Gastrocnemius medialis (tissue), 4 donors: ENCODE data around the gene PRDM15. TPM values are rescaled to one million over a fixed set of nuclear protein-coding genes. Genes with fewer than 3 reads are reported as not detected.
A peak's percentile ranks its signal among the peaks of the same experiment; 100 is the strongest.

Experiments used
- ATAC-seq, 2 donors: fragments of 150-250 bp; one replicate each; pipeline ENCODE4 v1.9.1; 2016
- DNase-seq, 2 donors: peaks; one replicate each; pipeline ENCODE4 v3.0.0-alpha.2; 2019
- H3K27ac ChIP-seq, 4 donors: fragments of 200-600 bp; sonication (generic); 1 replicate in 1 of 4; 2 replicates in 3 of 4; pipeline ENCODE4 v1.5.1; 2016 to 2018; ENCODE audit warnings: mild to moderate bottlenecking in 2 of 4, moderate library complexity in 1 of 4
- H3K27me3 ChIP-seq, 3 donors: fragments of 200-600 bp; sonication (generic) in 2 of 3; 1 replicate in 1 of 3; 2 replicates in 2 of 3; pipeline versions ENCODE4 v1.5.1 to v1.6.0; 2016 to 2019; ENCODE audit warnings: mild to moderate bottlenecking in 1 of 3, moderate library complexity in 1 of 3
- H3K36me3 ChIP-seq, 2 donors: fragments of 200-600 bp; sonication (generic) in 1 of 2; one replicate each; pipeline ENCODE4 v1.5.1; 2017 to 2018
- H3K4me1 ChIP-seq, 2 donors: fragments of 200-600 bp; sonication (generic) in 1 of 2; one replicate each; pipeline ENCODE4 v1.5.1; 2016 to 2017; ENCODE audit warnings: mild to moderate bottlenecking in 2 of 2
- H3K4me3 ChIP-seq, 4 donors: fragments of 200-600 bp; sonication (generic) in 3 of 4; 1 replicate in 1 of 4; 2 replicates in 3 of 4; pipeline ENCODE4 v1.5.1; 2016 to 2019; ENCODE audit warnings: mild to moderate bottlenecking in 2 of 4
- H3K9me3 ChIP-seq, 3 donors: fragments of 200-600 bp; sonication (generic) in 2 of 3; 1 replicate in 1 of 3; 2 replicates in 2 of 3; pipeline ENCODE4 v1.5.1; 2016 to 2019
- CTCF ChIP-seq, 5 experiments: fragments of 450-650 bp in 3 of 5; fragments of 200-600 bp in 2 of 5; sonication (generic) in 2 of 5; IDR thresholded peaks in 4 of 5; conservative IDR thresholded peaks in 1 of 5; 1 replicate in 4 of 5; 2 replicates in 1 of 5; pipeline ENCODE4 v1.5.1; 2016 to 2019; ENCODE audit warnings: antibody characterized with exemption in 5 of 5, mild to moderate bottlenecking in 3 of 5, moderate library complexity in 3 of 5
- POLR2A ChIP-seq, 2 donors: fragments of 450-650 bp; IDR thresholded peaks; one replicate each; pipeline ENCODE4 v1.6.1; 2017; ENCODE audit warnings: antibody characterized with exemption in 2 of 2, mild to moderate bottlenecking in 2 of 2, moderate library complexity in 2 of 2
- in situ Hi-C, 4 donors: fragments of 200-750 bp; cut with MboI; loops; one replicate each; pipeline versions ENCODE4 v1.15.0 to v1.8.0; 2017; ENCODE audit warnings: low sequenced_read_pairs in 4 of 4
- intact Hi-C: fragments of 100-400 bp; cut with DNase I; formaldehyde crosslinking; loops from one replicate; pipeline ENCODE4 v1.15.1; 2023; ENCODE audit warnings: low total_unique reads
- total RNA-seq, 4 donors: library from RNA; depleted of rRNA; stranded (reverse); fragments of >200 nt; gene quantifications; one replicate each; pipeline versions ENCODE4 v1.1.0 to v1.2.3, GENCODE V29; 2016

Gene PRDM15
- total RNA-seq, 4 donors from 2014 or later: 4.4 to 13.6 (median 5.4) TPM

DNA sequence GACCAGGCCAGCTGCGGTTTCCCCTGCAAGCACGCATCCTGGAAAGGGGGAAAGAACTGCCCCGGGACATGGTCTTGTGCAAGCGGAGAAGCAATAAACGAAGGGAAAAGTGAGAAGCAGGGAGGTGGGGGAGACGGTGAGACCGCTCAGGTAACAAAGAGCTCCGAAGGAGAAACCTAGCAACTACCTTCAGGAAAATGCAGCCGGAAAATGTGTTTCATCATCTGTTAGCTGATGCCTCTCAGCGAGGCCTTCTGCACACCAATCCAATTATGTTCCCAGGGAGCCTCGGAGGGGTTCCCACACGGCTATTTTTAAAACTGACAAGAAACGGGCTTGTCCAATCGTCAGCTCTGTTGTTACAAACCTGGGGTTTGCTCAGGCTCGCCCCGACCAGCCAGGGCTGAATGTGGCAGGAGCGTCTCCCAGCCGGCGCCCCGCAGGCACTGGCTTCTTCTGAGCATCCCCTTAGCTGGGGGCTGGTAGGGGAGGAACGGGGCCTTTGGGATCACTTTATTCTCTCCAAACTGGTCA is 115.7 kb downstream of the PRDM15 start:
- Histone ChIP-seq H3K4me1 (peaks cover 10 to 17% of the 10 kb centered on the region in 2 donors), H3K9me3 (no peaks in the 10 kb centered on the region), H3K4me3 (no peak overlapping the region), H3K27me3 (peaks cover 55 to 60% (median 56%) of the 10 kb centered on the region in 3 donors), H3K36me3 (no peaks in the 10 kb centered on the region), H3K27ac (no peak overlapping the region)
- TF ChIP-seq CTCF (IDR thresholded peaks at IDR 0.05 in 4 of 5, conservative IDR thresholded peaks at IDR 0.05 in 1 of 5): no peak
- in situ Hi-C loops (loop anchor here in 1 of 4 donors (25.0 kb wide), 1 partner anchor 101 kb away; no protein-coding TSS in a partner anchor), intact Hi-C loops (no loop called here)
- ATAC-seq (no peak), DNase-seq (no peak)

- in situ Hi-C loops (loop anchor here in 1 of 4 donors (25.0 kb wide), 1 partner anchor 100 kb away; no protein-coding TSS in a partner anchor), intact Hi-C loops (no loop called here)
- ATAC-seq: no peak
- no peaks in the 10 kb centered on the region for H3K36me3 ChIP-seq
- H3K9me3 ChIP-seq: no peaks in the 10 kb centered on the region
- no peak overlapping the region for H3K27ac ChIP-seq
- H3K4me3 ChIP-seq: no peak overlapping the region
- DNase-seq: no peak
- peaks cover 4 to 10% of the 10 kb centered on the region in 2 donors for H3K4me1 ChIP-seq
- no peak for TF ChIP-seq POLR2A (IDR thresholded peaks at IDR 0.05)
- no peak for TF ChIP-seq CTCF (IDR thresholded peaks at IDR 0.05 in 4 of 5, conservative IDR thresholded peaks at IDR 0.05 in 1 of 5)
- H3K27me3 ChIP-seq: peaks cover 48 to 53% (median 49%) of the 10 kb centered on the region in 3 donors
These were observed 116.4 kb downstream of the PRDM15 start for GRCh38 chr21:41762753-41763152.

- intact Hi-C loops (no loop called here), in situ Hi-C loops (loop anchor here in 1 of 4 donors (25.0 kb wide), 1 partner anchor 100 kb away; no protein-coding TSS in a partner anchor)
- Histone ChIP-seq H3K27ac (no peak overlapping the region), H3K4me3 (peak overlapping the region; percentile 12 to 36 (median 30)), H3K27me3 (peaks cover 42 to 47% (median 42%) of the 10 kb centered on the region in 3 donors), H3K36me3 (no peaks in the 10 kb centered on the region), H3K9me3 (no peaks in the 10 kb centered on the region), H3K4me1 (peaks cover 3 to 7% of the 10 kb centered on the region in 2 donors)
- TF ChIP-seq CTCF (IDR thresholded peaks at IDR 0.05 in 4 of 5, conservative IDR thresholded peaks at IDR 0.05 in 1 of 5) (no peak), POLR2A (IDR thresholded peaks at IDR 0.05) (no peak)
- no peak for ATAC-seq
- peak in 1 of 2 donors; percentile 24 for DNase-seq
These were observed 117.1 kb downstream of the PRDM15 start for GRCh38 chr21:41761934-41762635.

DNA sequence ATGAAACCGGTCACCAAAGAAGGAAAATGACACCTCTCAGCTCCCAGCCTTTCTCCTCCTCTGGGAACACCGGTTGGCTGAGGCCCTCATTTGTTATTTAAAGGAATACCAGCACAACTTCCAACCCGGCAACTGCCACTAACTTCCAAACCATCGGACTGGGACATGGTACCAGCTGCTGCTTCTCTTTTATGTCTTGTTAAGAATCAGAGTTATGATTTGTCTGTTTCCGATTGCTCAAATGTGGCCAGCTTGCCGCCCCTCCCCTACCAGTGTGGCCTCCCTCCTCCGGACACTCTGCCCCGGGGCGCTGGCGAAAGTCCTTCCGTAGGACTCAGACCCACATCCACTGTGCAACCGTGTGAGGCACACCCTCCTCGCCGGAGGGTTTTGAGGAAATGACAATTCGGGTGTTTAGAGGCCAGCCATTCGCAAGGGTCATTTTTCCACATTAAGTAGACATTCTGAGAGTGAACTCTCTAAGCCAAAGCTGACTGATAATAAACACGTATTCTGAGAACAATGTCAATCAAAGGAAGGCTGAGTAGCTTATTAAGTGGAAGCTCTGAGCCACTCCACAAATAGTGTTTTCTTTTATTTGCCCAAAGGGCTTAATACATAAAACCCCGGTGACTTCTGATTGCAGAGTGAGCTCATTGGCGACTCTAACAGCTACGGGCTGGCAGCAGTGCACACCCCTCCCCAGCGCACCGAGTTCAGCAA is 117.8 kb downstream of the PRDM15 start:
- H3K4me3 ChIP-seq: peak overlapping the region; percentile 12 to 36 (median 30)
- no peaks in the 10 kb centered on the region for H3K36me3 ChIP-seq
- peaks cover 0 to 5% of the 10 kb centered on the region in 2 donors for H3K4me1 ChIP-seq
- DNase-seq (peak; percentile 17 to 35), ATAC-seq (peak; percentile 21 to 56)
- intact Hi-C loops: no loop called here
- in situ Hi-C loops: loop anchor here in 1 of 4 donors (25.0 kb wide), 1 partner anchor 99 kb away; no protein-coding TSS in a partner anchor
- H3K9me3 ChIP-seq: no peaks in the 10 kb centered on the region
- TF ChIP-seq CTCF (IDR thresholded peaks at IDR 0.05 in 4 of 5, conservative IDR thresholded peaks at IDR 0.05 in 1 of 5): no peak
- TF ChIP-seq POLR2A (IDR thresholded peaks at IDR 0.05): no peak
- H3K27me3 ChIP-seq: peaks cover 35 to 39% (median 35%) of the 10 kb centered on the region in 3 donors
- H3K27ac ChIP-seq: no peak overlapping the region
